Choroid plexus epithelial cell (primary cell): ENCODE measurements around the gene BMP15.

Source experiments
- DNase-seq: peaks from one replicate; pipeline ENCODE4 v3.0.0-alpha.2; 2010; ENCODE audit warnings: low read depth
- H3K4me3 ChIP-seq: 2 replicates; pipeline ENCODE4 v1.5.1; 2011; ENCODE audit warnings: low read depth, mild to moderate bottlenecking, control low read depth, low read length, moderate library complexity
- CTCF ChIP-seq: conservative IDR thresholded peaks from 2 replicates; pipeline ENCODE4 v1.5.1; 2011; ENCODE audit warnings: low read depth, mild to moderate bottlenecking, control low read depth, inconsistent platforms, low read length, moderate library complexity

The BMP15 gene

GRCh38 chrX:50963842-50964241 is 53.3 kb downstream of the BMP15 start:
- no peak for TF ChIP-seq CTCF
- no peak for DNase-seq
- no peak overlapping the region for H3K4me3 ChIP-seq
